Glomerular endothelial cell (primary cell): ENCODE results near the gene MBLAC2. TPM values are rescaled to one million over a fixed set of nuclear protein-coding genes. Genes with fewer than 3 reads are reported as not detected.

Experiments
- DNase-seq: peaks from one replicate; pipeline ENCODE4 v3.0.0-alpha.2; 2011; ENCODE audit warnings: low read depth, low spot score; ENCODE audit errors: extremely low read depth
- total RNA-seq: library from RNA; depleted of rRNA; stranded (reverse); fragments of >200 nt; gene quantifications from 2 replicates; pipeline ENCODE4 v1.2.3, GENCODE V29; 2015

MBLAC2 gene
- total RNA-seq, result 4.4 and 6.2 TPM in 2 replicates

DNA sequence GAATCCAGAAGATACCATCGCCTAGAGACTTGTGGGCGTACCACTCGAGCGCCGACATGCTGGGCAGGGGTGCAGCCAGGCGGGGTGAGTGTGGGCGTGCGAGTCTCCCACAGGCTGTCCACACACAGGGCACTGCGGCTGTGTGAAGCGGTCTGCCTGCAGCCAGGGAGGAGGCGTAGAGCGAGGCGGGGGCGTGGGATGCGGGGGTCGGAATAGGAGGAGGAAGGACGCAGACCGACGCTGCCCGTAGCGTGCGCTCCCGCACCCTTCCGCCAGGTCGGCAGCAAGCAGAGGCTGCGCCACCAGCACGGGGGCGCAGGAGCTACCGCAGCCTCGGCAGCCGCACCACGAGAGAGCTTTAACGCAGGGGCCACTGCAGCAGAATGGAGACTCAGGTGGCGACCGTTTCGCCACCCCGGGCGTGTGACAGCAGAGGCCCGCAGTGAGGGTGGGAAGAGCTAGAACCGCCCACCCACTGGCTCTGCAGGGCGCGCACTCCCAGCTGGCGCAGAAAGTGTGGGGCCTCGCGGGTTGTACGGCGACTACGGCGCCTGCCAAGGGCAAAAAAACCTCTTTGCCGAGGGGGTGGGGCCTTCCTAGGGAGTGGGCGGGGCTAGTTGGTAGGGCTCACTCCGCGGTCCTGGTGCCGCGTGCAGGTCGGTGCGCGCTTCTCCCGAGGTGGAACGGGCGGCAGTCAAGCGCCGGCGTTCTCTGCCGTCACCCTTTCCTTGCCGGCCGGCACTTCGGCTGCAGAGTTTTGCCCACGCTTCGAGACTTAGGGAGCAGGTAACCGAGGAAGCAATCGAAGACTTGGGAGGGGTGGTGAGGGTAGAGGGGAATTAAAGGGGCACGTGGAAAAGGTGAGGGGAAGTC, at the start of gene MBLAC2, which contains the start of gene POLR3G:
Gene MBLAC2, minus strand, starts transcription at position 537 of the 873 bp plus-strand sequence. Its CDS starts 479 bp downstream, at position 58.
Gene POLR3G, plus strand, starts transcription at position 630 of the 873 bp plus-strand sequence. CDS start 10,704 bp downstream, outside the sequence.
- DNase-seq, result peak; percentile 44

DNA sequence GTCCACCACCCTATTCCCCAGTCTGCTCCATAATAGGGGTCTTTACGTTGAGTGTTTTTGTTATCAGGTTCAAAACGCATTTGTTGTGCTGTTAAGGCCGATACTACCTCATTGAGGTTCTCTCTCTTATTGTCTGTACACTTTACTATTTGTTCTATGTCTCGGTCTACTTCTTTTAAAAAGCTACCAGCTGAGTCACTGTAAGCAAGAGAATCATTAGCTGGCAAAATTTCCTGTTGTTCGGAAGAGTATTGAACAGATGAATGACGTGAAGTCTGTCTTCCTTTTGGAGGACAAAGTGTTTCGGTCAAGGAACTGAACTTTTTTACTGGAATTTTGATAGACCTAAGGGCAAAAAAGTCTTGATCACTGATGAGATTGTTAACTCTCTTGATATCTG, 44.5 kb upstream of the MBLAC2 start:
- peak; percentile 67 for DNase-seq

DNA sequence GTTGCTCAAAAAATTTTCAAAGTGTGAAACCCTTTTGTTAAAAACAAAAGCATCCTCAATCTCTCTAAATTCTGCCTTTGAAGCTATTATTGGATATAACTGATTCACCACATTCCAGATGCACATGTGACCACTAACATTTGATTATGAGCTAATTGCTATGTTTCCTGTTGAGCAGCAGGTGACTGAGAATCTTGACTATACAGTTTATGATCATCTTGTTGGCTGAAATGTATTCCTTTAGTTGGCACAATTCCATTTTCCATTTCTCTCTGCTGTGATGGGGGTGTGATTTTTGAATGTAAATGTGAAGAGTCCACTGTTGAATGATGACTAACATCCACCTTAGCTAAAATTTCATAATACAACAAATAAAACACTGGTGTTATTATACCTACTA, 44.1 kb upstream of the MBLAC2 start:
- DNase-seq, result no peak

DNA sequence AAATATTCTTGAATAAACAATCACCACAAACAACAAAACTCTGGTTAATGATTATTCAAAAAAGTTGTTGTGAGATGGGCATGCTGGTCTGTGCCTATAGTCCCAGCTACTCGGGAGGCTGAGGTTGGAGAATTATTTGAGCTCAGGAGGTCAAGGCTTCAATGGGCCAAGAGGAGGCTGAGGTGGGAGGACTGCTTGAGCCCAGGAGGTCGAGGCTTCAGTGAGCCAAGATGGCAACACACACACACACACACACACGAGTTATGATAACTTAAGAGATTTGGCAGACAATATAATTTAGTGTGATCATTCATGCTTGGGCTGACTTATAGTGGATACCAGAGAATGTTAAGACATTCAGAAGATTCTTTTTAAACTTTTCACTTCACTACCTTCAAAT, 39.9 kb upstream of the MBLAC2 start:
- no peak for DNase-seq

DNA sequence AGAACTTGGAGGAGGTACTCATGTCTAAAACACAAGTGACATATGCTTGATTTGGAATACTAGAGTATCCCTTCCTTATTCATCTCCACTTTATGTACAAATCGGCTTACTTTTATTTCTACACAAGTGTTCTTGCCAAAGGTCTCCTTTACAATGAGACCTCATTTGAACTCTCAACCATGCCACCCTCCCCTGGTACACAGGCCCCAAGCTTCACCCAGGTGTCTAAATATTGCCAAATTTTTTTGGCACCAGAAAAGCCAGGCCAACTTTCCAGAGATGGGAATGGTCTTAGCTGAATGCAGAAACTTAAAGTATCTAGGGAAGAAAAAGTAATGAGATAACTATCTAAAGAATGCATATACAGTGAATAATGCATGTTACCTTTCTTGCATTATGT, 35.9 kb upstream of the MBLAC2 start:
- DNase-seq, result no peak

DNA sequence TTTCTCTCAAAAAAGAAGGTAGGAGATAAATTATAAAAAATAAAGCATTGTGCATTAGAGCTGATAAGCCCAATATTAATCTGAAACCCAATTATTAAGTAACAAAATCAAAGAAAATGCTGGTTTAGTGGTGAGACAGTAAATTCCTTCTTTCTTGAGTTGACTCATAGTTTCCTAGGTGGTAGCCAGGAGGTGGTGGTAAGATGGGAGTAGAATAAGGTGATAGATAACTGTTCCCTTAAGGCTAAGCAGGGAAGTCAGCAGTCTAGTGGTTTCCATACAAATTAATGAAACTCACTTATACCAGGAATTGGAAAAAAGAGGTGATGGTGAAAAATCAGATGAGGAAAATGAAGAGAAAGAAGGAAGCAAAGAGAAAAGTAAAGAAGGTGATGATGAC, 31.6 kb upstream of the MBLAC2 start:
- no peak for DNase-seq

DNA sequence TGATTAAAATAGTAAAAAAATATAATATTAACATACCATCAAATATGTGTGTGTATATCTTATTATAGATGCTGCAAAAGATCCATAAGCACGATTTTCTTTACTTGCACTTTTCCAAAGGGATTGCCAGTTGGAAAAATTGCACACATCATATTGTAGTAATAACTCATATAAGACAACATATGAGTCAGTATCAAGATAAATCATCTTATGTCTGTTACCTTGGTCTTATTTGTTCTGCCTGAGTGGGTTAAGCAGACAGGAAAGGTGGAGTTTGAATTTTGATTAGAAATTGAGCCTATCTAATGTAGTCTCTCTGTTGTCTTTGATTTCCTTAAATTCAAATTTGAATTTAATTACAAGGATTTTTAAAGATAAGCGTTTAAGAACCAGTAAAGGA, 30.2 kb upstream of the MBLAC2 start:
- no peak for DNase-seq

DNA sequence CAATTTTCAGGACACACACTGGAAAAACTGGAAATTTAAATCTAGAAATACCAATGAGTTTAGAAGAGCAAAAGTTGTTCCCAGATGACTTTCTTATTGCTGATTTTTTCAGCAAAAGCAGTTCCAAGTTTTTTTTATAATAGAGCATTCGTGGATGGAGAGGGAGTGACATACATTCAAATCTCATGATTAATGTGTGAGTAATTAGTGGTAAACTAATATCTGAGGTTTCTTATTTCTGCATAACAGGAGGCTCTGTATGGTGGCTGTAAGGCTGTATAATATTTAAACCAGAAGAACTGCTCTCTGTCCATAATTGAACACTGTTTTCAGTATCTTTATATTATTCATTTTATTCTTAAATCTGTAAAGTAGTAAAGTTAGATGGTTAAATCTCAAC, 29.0 kb upstream of the MBLAC2 start:
- no peak for DNase-seq

DNA sequence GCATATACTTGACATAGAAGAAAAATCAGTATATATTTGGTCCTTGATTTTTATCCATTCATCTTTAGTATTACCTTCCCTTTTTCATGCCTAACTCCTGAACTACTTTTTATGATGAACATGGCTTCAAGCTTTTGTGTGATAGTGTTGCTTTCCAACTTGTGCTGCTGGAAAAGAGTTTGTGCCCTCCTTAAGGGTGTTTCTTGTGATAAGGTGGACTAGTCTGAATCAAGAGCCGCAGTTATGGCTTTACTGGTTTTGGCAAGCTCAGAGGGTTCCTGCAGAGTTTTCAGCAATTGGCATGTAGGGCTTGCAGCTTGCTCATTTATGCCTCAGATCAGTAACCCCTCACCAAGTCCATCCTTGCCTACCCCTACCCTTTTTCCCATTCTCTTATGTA, 20.6 kb upstream of the MBLAC2 start:
- no peak for DNase-seq

DNA sequence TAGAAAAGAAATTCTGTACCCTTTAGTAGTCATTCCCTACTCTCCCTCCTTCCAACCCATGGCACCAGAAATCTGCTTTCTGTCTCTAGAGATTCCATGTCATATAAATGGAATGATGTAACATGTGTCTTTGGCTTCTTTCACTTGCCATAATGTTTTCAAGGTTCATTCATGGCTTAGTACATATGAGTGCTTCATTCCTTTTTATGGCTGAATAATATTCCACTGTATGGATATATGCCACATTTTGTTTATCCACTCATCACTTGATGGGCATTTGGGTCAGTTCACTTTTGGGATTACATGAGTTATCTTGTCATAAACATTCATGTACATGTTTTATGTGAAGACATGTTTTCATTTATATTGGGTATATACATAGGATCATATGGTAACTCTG, 19.5 kb upstream of the MBLAC2 start:
- DNase-seq, result no peak

DNA sequence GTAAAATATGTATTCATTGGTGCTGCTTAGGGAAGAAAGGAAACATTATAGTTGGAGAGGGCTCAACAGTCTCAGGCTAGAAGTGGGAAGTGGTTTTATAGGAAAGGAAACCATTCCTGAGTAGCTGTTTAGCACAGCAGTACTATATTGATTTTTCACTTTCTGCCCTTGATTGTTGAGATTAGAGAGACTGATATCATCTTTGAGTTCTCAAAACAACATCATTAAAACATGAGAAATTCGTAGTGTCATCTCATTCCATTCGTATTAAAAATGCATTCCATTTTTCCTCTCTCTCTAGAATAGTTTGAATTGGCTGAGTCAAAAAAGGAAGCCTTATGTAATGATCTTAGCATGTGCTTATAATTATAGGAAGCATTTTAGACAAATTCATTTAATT, 14.2 kb upstream of the MBLAC2 start:
- no peak for DNase-seq

DNA sequence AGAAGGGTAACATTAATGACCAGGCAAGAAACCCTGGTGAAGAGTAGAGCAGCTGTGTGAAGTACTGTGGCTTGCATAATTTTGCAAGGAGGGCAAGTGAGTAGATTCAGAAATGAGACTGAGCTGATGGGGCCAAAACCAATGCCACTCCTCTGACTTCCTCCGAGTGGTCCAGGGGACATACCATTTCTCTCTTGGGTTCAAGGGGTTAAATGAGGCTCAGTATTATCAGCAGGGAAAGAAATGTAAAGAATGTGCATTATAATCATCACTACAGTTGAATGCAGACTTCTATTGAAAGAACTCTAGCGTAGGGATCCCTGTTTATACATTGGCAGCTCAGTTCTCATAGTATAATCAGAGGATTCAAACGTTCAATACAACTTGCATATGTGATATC, 10.0 kb upstream of the MBLAC2 start:
- no peak for DNase-seq

DNA sequence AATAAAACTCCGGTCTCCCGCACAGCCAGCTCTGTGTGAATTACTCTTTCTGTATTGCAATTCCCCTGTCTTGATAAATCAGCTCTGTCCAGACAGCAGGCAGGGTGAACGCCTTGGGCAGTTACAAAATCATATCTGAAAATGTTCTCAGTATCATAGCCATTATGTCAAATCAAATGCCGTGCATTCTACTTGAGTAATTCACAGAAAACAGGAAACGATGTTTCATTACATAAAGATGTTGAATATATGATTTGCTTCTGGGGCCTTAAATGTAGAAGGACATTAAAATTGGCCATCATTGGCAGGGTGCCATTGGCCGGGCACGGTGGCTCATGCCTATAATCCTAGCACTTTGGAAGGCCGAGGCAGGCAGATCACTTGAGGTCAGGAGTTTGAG, 8.6 kb upstream of the MBLAC2 start:
- DNase-seq, result peak; percentile 68

DNA sequence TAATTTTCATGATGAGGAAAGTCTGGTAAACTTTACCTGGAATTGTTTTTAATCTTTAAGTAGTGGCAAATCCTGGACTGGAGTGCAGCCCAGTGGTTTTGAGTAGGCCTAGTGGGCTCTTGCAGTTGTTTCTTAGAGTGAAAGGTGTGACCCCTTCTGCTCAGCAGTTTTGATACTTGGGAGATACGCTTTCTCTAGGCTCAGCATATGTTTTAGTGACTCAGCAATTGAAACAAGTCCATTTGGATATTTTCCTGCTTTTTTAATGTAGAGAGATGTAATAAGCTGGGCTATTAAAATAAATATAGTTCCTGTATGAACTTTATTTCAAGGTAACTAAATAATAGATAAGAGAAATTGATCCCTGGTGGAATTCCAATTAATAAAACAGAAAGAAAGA, 6.1 kb upstream of the MBLAC2 start:
- DNase-seq, result no peak

DNA sequence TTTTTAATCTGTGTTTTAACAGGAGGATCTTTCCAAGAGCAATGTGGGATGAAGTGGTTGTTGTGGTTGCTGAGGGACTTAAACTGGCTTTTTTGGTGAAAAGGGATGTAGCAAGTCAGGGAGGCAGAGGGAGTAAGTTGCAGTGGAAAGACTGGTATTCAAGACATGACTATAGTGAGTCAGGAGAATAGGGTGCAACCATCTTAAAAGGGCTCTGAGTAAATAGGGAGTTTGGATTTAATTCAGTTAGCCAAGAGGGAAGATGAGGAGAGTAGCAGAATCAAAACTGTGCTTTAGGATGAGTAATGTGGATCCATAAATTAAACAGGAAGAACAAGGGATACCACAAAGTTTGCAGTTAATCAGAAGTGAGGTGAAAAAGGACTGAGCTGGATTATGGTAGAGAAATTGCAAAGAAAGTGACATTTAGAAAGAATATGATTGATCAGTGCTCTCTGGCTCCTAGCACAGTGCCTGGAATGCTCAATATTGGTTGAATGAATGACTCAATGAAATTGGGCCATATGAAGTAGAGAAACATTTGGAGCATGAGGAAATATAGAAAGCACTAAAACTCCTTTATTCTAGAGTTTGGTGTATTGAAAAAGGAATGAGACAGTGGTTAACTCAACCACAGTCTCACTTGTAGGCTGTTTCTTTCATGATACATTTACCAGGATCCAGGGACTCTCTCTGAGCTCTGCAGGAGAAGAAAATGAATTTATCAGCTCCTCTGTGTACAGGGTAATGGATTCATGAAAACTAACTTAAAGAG, 5.2 kb upstream of the MBLAC2 start:
- DNase-seq, result no peak

DNA sequence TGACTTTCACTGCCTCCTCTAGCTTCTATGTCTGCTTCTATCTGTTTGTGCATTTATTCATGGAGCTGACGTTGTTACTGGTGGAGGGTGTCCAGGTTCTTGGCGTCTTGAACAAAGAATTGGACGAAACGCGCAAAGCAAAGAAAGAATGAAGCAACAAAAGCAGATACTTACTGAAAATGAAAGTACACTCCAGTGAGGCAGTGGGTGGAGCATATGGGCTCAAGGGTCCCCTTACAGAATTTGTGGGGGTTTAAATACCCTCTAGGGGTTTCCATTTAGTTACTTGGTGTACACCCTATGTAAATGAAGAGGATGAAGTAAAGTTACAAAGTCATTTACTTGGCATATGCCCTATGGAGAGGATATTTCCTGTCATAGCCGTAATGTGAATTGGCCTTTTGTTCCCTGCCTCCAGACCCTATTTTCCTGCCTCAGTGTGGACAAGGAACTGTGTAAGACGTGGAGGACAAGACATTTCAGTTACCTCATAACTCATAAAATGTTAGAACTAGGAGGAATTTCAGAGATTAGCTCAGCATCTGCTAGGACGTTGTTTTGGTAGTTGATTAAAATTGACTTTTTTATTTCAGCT, 3.1 kb upstream of the MBLAC2 start:
- DNase-seq, result no peak

DNA sequence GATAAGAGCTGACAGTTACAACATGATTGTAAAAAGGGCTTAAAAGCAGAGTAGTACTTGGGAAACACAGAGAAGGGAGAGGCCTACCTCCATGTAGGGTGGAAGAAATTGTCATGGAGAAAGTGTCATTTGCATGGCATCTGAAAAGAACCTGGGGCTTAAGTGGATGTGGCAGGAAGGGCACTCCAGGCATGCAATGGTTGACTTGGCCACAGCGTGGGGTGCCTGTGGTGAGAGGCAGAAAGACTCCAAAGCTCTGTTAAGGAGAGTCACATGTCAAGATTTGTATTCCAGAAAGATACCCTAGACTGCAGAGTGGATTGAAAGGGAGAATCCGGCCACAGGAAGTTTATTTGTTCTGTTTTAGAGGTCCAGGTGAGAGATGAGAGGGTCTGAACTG, 2.5 kb upstream of the MBLAC2 start:
- DNase-seq, result no peak

DNA sequence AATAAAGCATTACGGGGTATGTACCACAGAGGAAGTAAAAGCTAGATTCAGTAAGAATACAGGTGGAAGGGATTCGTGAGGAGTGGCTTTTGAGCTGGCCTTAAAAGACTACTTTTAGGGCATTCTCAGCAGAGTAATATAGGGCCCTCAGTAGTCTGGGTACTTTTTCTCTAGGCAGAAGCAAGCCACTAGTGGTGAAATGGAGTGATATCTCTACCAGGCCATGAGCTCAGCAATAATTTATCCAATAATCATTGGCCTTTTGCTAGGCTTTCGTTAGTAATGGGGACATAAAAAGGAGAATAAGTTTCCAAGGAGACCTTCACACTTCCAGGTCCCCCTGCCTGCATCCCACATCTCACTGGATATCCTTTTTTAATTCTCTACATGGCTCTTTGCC, 1.8 kb upstream of the MBLAC2 start:
- DNase-seq, result no peak

DNA sequence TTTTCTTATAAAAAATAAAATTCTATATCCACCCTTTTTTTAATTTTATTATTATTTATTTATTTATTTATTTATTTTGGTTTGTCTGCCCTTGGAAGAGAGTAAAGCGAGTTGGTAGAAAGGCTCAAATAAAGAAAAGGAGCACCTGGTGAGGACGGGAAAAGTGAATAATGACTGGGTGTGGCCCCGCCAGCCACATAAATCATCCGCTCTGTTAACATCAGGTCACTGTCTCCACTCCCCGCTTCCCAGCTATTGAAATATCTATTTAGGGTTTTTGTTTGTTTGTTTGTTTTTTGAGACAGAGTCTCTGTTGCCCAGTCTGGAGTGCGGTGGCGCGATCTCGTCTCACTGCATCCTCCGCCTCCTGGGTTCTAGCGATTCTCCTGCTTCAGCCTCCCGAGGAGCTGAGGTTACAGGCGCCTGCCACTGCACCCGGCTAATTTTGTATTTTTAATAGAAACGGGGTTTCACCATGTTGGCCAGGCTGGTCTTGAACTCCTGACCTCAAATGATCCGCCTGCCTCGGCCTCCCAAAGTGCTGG, 937 bp upstream of the MBLAC2 start:
- DNase-seq, result no peak

DNA sequence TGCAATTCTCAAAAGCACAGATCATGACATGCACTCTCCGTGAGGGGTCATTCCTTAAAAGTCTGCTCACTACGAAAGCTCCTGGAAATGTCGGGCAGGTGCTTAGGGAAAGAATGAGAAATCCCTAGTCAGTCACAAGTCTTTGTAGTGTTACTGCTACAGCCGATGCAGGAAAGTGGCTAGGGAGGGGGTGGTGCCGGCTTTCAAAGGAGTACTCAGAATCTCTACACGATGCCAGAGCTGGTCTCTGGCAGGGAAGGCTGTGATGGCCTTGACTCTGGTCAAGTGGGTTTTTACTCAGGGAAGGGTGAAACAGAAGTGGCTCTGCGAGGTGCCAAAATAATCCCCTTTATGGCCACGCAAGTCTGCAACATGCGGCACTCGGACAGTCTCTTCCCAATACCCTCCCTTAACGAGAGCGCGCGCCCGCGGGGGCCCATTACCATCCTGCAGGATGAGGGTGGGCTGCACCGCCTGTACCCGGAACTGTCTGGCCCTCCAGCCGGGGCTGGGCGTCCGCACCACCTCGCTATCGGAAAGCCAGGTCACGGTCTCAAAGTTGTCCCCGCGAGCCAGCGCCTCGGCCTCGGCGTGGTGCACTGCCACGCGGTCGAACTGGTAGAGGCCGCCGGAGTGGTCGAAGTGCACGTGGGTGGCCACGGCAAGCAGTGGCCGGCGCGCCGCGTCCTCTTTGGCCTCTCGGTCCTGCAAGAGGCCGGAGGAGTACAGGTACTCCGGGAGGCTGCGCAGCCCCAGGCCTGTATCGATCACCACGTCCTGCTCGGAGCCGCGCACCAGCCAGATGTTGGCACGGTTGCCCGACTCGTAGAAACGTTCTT, 956 bp downstream of the MBLAC2 start:
- DNase-seq, result no peak
